ENCODE measurements around the gene IGF2R.
"Not testable (repeated sequence)": the region's sequence is repeated elsewhere in the genome, so short reads cannot be mapped to it uniquely, and the experiment has no call there.

Gene IGF2R

GRCh38 chr6:159997498-159998101 lies 28.7 kb downstream of the IGF2R start:
- no peak for DNase-seq

GRCh38 chr6:159998538-159998937 lies 29.7 kb downstream of the IGF2R start:
- no peak for DNase-seq

GRCh38 chr6:159999240-159999671 lies 30.4 kb downstream of the IGF2R start:
- DNase-seq, result no peak

GRCh38 chr6:160000280-160000704 lies 31.4 kb downstream of the IGF2R start:
- DNase-seq, result no peak

- not testable (repeated sequence) for DNase-seq
These were observed 32.1 kb downstream of the IGF2R start for GRCh38 chr6:160000893-160001427.

- DNase-seq, result no peak
These were observed 34.0 kb downstream of the IGF2R start for GRCh38 chr6:160002882-160003281.

GRCh38 chr6:160004018-160004417 lies 35.1 kb downstream of the IGF2R start:
- DNase-seq, result no peak

- DNase-seq, result no peak
These were observed 35.7 kb downstream of the IGF2R start for GRCh38 chr6:160004419-160005175.

- no peak for DNase-seq
These were observed 36.3 kb downstream of the IGF2R start for GRCh38 chr6:160005211-160005610.

- DNase-seq, result no peak
These were observed 37.1 kb downstream of the IGF2R start for GRCh38 chr6:160005861-160006540.

GRCh38 chr6:160007145-160007544 lies 38.3 kb downstream of the IGF2R start:
- no peak for DNase-seq

- DNase-seq, result no peak
These were observed 38.7 kb downstream of the IGF2R start for GRCh38 chr6:160007611-160008010.

GRCh38 chr6:160010067-160010466 lies 41.2 kb downstream of the IGF2R start:
- no peak for DNase-seq

- no peak for DNase-seq
These were observed 45.3 kb downstream of the IGF2R start for GRCh38 chr6:160013987-160014868.

GRCh38 chr6:160014869-160015182 lies 45.9 kb downstream of the IGF2R start:
- DNase-seq, result no peak

- DNase-seq, result no peak
These were observed 47.1 kb downstream of the IGF2R start for GRCh38 chr6:160015778-160016684.

- no peak for DNase-seq
These were observed 53.2 kb downstream of the IGF2R start for GRCh38 chr6:160022101-160022500.

- DNase-seq, result no peak
These were observed 53.9 kb downstream of the IGF2R start for GRCh38 chr6:160022793-160023192.

GRCh38 chr6:160024152-160024551 lies 55.3 kb downstream of the IGF2R start:
- DNase-seq, result no peak

GRCh38 chr6:160027076-160027475 lies 58.2 kb downstream of the IGF2R start:
- DNase-seq, result no peak

GRCh38 chr6:160027931-160028330 lies 59.0 kb downstream of the IGF2R start:
- DNase-seq, result no peak
